GM12892 (cell line): ENCODE measurements around the gene MTMR10.

Experiments used
- POLR2A ChIP-seq: IDR thresholded peaks from 2 replicates; pipeline ENCODE4 v1.6.1; 2011; ENCODE audit warnings: low read depth, low read length, control low read depth
- POLR2AphosphoS5 ChIP-seq: IDR thresholded peaks from 2 replicates; pipeline ENCODE4 v1.6.1; 2011; ENCODE audit warnings: low read depth, low read length, control low read depth
- TAF1 ChIP-seq: IDR thresholded peaks from 2 replicates; pipeline ENCODE4 v1.6.1; 2011; ENCODE audit warnings: low read depth, mild to moderate bottlenecking, control low read depth, low read length, borderline replicate concordance

DNA sequence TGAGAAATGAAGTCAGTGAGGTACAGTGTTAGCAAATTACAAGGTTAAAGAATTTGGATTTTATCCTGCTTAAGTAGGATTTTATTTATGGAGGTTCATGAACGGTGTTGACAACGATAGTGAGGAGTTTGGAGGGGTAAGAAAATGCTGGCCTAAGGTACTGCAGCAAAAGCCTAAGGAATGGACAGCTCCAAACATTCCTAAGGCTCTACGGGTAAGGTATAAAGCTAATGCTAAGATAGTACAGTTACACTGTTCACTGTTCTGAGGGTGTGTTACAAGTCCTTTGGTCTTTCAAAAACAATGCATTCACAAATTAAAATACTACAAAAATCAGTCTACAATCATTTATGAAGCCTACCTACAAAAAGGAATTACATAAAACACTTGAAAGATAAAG, 7.3 kb downstream of the MTMR10 start:
- TF ChIP-seq POLR2AphosphoS5 = no peak
- no peak for TF ChIP-seq POLR2A
- no peak for TF ChIP-seq TAF1
